Stimulated activated CD8-positive, alpha-beta memory T cell treated with anti-CD3 and anti-CD28 coated beads, Interleukin-15, amount 100 ng/mL, for 1 hour (primary cell): Measurements from ENCODE around the gene NUP98.

Experiments used
- DNase-seq: peaks from one replicate; pipeline ENCODE4 v3.0.0-alpha.2; 2020; ENCODE audit warnings: low read depth

NUP98 gene

DNA sequence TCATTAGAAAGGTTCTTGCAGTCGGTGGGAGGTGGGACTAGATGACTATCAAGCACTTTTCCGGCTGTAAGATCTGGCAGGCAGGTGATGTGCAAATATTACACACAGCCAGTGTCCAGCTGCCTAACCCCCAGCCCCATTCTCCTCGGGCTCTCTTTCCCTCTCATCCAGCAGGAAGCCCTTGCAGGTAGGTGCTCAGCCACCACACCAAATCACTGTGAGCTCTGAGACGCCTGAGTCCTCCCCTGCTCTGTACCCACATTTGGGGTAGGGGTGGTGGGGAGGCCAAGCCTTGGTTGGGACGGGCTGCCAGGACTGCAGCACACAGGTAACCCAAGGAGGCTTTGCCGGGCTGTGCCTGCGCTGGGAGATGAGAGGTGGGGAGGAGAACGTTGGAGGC is 156.2 kb downstream of the NUP98 start:
- DNase-seq: no peak

DNA sequence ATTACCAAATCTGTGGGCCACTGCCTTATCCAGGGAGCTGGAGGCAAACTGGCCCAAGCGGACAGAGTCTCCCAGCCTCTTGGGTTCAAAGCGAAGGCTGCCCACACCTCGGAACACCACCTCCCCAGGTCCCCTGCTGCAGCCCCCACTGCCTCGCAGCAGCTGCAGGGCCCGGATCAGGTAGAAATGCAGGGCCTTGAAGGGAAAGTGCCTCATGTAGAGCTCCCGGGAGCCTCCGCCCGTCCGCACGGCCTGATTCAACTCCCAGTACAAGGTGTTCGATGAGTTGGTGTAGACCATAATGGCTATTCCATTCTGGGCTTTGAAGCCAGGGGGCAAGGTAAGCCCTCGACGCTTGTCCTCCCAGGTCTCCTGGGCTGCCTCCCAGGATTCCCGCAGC is 157.5 kb downstream of the NUP98 start:
- no peak for DNase-seq

DNA sequence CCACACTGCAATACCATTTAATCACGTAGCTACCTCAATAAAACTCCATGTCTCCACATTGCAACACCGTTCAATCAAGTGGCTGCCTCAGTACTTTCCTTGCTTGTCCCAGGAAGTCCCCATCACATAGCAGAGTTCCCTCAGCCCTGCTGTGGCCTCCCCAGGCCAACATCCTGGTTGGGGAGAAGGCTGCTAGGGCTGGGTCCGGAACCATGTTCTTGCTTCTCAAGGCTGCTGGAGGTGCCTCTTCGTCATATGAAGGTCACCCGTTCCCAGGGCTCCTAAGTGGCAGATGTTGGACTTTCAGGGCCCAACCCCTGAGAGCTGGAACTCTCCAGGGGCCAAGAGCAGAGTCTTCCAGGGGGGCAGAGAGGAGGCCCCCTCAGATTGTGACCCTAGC is 158.8 kb downstream of the NUP98 start:
- no peak for DNase-seq

DNA sequence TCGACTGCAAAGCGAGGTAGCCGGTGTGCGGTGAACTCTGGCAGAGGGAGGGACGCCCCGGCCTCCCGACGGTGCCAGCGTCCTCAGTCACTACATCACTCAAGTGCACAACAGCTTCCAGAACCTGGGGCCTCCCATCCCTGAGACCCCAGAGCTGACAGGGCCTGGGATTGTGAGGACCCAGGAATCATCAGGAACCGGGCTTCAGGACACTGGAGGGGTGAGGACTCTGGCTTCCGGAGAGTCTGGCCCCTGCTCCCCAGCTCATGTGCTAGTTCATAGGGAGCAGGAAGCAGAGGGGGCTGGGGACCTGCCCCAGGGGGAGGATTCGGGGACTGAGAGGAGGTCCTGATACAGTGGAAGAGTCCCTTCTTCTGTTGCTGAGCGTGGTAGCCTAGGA is 160.2 kb downstream of the NUP98 start:
- DNase-seq: no peak

DNA sequence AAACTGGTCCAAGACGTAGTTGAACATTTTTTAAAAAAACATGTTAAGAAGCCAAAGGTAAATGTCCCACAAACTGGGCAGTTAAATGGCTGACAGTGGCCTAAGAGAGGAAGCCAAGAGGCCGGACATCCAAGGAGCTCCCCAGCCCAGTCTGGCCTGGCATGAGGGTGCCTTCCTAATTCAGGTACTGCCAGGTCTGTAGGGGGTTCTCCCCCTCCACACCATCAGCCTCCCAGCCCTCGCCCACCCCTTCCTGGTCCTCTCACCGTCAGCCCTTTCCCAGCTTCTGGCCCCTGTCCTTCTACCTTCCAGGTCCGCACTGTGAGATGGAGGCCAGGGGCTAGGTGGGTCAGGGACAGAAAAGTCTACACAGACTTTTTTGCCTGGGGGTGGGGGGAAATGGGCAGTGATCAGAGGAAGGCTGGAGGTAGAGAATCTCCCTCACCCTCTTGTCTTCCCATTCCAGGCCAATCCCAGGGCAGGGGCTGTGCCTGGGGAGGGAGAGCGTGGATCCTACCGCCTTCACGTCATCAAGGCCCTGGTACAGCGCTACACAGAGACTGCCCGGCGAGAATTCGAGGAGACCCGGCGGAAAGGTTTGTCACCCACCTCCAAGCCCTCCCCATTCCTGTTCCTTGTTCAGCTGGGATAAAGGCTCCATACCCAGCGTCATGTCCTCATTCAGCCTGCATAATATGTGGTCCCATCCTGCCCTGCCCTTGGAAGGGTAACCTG is 161.5 kb downstream of the NUP98 start:
- DNase-seq: no peak

DNA sequence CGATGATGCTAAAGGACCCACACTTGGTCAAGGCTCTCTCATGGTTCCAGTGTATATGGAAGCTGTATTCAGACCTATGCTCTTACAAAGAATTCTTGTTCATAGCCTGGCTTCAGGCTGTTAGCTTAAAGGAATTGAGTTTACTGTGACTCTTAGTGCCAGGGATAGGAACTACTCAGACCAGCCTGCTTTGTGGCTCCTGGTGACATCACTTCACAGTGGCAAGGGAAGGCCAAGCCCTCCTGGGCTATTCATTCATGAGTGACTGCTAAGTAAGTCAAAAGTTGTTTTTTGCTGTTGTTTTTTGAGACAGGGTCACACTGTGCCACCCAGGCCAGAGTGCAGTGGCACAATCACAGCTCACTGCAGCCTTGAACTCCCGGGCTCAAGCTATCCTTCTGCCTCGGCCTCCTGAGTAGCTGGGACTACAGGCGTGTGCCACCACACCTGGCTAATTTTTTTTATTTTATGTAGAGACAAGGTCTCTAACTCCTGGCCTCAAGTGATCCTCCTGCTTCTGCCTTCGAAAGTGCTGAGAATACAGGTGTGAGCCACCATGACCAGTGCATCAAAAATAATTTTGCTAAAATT is 165.2 kb downstream of the NUP98 start:
- no peak for DNase-seq

DNA sequence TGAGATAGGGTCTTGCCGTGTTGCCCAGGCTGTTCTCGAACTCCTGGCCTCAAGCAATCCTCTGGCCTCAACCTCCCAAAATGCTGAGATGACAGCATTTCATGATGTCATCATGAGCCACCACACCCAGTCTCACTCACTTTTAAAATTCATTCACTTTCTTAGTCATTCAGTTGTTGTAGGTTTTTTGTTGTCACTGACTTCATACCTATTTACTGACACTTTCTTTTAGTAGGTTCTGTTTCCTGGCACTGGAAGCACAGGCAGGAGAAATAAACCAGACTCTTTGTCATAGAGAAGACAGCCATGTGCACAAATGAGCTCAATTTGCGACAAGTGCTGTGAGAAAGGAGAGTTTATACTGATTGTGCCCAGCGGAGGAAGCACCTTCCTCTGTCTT is 166.0 kb downstream of the NUP98 start:
- DNase-seq: no peak

DNA sequence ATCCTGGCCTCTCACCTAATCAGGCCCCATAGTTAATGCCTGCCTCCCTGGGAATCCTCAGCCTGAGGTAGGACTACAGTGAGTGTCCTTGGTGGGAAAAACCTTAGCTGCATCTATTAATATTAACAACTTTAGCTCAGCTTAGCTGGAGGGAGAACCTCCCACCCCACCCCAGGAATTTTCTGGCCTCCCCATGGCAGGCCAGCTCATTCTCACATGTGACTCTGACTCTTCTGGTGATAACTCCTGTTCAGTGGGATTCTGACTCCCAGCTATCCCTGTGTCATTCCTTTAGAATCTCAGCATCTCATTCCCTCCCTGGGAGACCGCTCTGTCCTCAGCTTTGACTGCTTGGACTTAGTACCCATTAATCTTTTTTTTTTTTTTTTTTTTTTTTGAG is 170.1 kb downstream of the NUP98 start:
- no peak for DNase-seq

DNA sequence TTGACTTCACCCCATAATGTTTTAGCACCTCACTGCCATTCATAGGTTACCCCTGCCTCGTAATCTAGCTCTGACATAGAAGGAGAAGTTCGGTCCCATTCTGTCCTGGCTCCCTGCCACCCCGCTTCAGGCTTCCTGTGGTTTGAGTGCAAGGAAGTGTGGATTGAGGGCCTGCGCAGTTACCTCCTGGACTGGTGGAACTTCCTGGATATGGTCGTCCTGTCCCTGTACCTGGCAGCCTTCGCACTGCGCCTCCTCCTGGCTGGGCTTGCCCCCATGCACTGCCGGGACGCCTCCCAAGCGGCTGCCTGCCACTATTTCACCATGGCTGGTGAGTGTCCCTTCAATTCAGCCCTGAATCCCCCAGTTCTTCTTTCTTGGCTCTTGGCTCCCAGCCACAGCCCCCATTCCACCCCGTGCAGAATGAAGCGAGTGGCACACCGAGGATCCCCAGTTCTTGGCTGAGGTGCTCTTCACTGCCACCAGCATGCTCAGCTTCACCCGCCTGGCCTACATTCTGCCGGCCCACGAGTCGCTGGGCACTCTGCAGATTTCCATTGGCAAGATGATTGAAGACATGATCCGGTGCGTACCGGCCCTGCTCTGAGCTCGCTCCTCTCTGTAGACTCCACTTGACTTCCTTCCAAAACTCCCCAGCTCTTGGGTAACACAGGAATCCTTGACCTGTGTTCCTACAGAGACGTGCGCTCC is 170.9 kb downstream of the NUP98 start:
- no peak for DNase-seq
